Measurements from ENCODE around the gene PRKN. TPM values are rescaled to one million over a fixed set of nuclear protein-coding genes. Genes with fewer than 3 reads are reported as not detected.

PRKN gene
- polyA plus RNA-seq, 6 donors from 2014 or later, result 1.4 to 9.3 (median 3.6) TPM

DNA sequence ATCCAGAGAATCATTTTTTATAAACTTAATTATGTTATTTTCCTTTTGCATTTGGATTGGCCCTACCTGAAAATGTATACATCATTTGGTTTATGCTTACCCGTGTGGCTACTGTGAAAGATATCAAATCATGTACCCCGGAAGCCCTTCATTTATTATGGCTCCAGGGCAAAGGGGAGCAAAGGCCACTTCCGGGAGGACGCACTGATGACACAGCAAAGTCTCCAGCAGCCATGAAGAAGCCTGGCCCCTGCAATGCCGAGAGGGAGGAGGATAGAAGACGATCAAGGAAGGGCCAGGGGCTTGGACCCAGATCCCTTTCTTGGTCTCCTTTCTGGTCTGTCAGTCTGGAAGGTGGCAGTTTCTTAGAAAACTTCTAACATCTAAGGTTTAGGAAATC is 1073.4 kb downstream of the PRKN start:
- Mint-ChIP-seq H3K27ac (no peak overlapping the region), H3K9me3 (peaks cover 0 to 10% (median 2%) of the 10 kb centered on the region in 7 donors), H3K36me3 (no peaks in the 10 kb centered on the region), H3K27me3 (no peaks in the 10 kb centered on the region), H3K4me1 (no peaks in the 10 kb centered on the region), H3K4me3 (no peak overlapping the region)
- ATAC-seq (ENCODE audit: low read depth in 2 of 2), result no peak
- DNase-seq, result no peak

GRCh38 chr6:161651949-161652348 is 1075.6 kb downstream of the PRKN start:
- Mint-ChIP-seq H3K9me3 (peaks cover 0 to 10% (median 2%) of the 10 kb centered on the region in 7 donors), H3K27ac (no peak overlapping the region), H3K36me3 (no peaks in the 10 kb centered on the region), H3K27me3 (no peaks in the 10 kb centered on the region), H3K4me3 (no peak overlapping the region), H3K4me1 (no peaks in the 10 kb centered on the region)
- no peak for DNase-seq
- ATAC-seq (ENCODE audit: low read depth in 2 of 2), result no peak

DNA sequence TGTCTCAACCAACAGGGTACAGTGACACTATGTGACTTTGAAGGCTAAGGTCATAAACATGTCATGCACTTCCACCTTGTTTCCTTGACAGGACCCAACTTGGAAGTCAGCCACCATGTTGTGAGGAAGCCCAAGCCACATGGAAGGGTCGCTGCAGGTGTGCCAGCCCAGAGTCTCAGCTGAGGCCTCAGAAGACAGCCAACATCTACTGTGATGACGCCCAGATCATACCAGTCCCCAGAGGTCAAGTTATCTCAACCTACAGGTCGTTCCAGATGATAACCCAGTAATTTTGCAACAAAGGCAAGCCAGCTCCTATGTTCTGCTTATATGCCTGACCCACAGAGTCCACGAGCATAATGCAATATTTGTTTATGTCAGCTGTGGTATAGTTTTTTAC is 1077.7 kb downstream of the PRKN start:
- H3K9me3 Mint-ChIP-seq, result peaks cover 0 to 13% (median 4%) of the 10 kb centered on the region in 7 donors

GRCh38 chr6:161649068-161649467 is 1078.5 kb downstream of the PRKN start:
- Mint-ChIP-seq H3K27me3 (no peaks in the 10 kb centered on the region), H3K4me3 (no peak overlapping the region), H3K9me3 (peaks cover 0 to 13% (median 4%) of the 10 kb centered on the region in 7 donors), H3K27ac (no peak overlapping the region), H3K36me3 (peaks cover 0 to 8% of the 10 kb centered on the region in 2 donors), H3K4me1 (no peaks in the 10 kb centered on the region)
- ATAC-seq (ENCODE audit: low read depth in 2 of 2) (no peak), DNase-seq (no peak)

More for the DNA sequence above, 1077.7 kb downstream of the PRKN start:
- DNase-seq (no peak), ATAC-seq (ENCODE audit: low read depth in 2 of 2) (no peak)
- Mint-ChIP-seq H3K27me3 (no peaks in the 10 kb centered on the region), H3K4me3 (peak overlapping the region in 1 of 8 donors; percentile 77), H3K4me1 (no peaks in the 10 kb centered on the region), H3K27ac (no peak overlapping the region), H3K36me3 (peaks cover 0 to 8% of the 10 kb centered on the region in 2 donors)

- no peak for DNase-seq
- no peaks in the 10 kb centered on the region for H3K4me1 Mint-ChIP-seq
- H3K27me3 Mint-ChIP-seq, result no peaks in the 10 kb centered on the region
- no peak for ATAC-seq (ENCODE audit: low read depth in 2 of 2)
- peak overlapping the region in 1 of 6 donors; percentile 57 for H3K27ac Mint-ChIP-seq
- no peak overlapping the region for H3K4me3 Mint-ChIP-seq
- H3K9me3 Mint-ChIP-seq, result peaks cover 0 to 13% (median 4%) of the 10 kb centered on the region in 7 donors
- peaks cover 0 to 8% of the 10 kb centered on the region in 2 donors for H3K36me3 Mint-ChIP-seq
These were observed 1080.3 kb downstream of the PRKN start for GRCh38 chr6:161647234-161647633.

DNA sequence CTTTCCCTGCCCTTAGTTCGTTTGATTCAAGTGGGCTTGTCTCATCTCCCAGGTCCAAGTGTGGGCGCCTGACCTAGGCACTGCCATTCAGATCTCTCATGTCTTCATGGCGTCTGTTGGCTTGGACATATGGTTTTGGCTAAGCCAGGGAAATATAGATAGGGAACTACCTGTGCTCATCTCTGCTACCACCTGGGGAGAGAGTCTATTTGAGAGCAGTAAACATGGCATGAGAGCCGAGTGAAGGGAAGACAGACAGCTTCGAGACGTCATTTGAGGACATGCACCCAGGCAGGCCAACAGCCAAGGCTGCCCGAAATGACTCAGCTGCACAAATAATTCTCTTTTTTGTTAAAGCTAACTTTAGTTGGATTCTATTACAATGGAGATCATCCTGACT is 1083.0 kb downstream of the PRKN start:
- H3K9me3 Mint-ChIP-seq, result peaks cover 0 to 9% (median 4%) of the 10 kb centered on the region in 7 donors
- no peak overlapping the region for H3K4me3 Mint-ChIP-seq
- ATAC-seq (ENCODE audit: low read depth in 2 of 2), result no peak
- H3K27me3 Mint-ChIP-seq, result no peaks in the 10 kb centered on the region
- peaks cover 0 to 13% of the 10 kb centered on the region in 2 donors for H3K36me3 Mint-ChIP-seq
- H3K27ac Mint-ChIP-seq, result no peak overlapping the region
- DNase-seq, result no peak
- H3K4me1 Mint-ChIP-seq, result no peaks in the 10 kb centered on the region

- peaks cover 0 to 16% of the 10 kb centered on the region in 2 donors for H3K36me3 Mint-ChIP-seq
- no peaks in the 10 kb centered on the region for H3K4me1 Mint-ChIP-seq
- peaks cover 0 to 9% (median 8%) of the 10 kb centered on the region in 7 donors for H3K9me3 Mint-ChIP-seq
- no peak overlapping the region for H3K4me3 Mint-ChIP-seq
- H3K27me3 Mint-ChIP-seq, result no peaks in the 10 kb centered on the region
- ATAC-seq (ENCODE audit: low read depth in 2 of 2) (no peak), DNase-seq (no peak)
- H3K27ac Mint-ChIP-seq, result no peak overlapping the region
These were observed 1086.4 kb downstream of the PRKN start for GRCh38 chr6:161641175-161641574.

- H3K4me3 Mint-ChIP-seq, result no peak overlapping the region
- H3K4me1 Mint-ChIP-seq, result no peaks in the 10 kb centered on the region
- H3K9me3 Mint-ChIP-seq, result peaks cover 0 to 8% (median 5%) of the 10 kb centered on the region in 7 donors
- no peak for DNase-seq
- H3K27me3 Mint-ChIP-seq, result no peaks in the 10 kb centered on the region
- peaks cover 0 to 8% of the 10 kb centered on the region in 2 donors for H3K36me3 Mint-ChIP-seq
- H3K27ac Mint-ChIP-seq, result no peak overlapping the region
- no peak for ATAC-seq (ENCODE audit: low read depth in 2 of 2)
These were observed 1087.8 kb downstream of the PRKN start for GRCh38 chr6:161639772-161640171.

DNA sequence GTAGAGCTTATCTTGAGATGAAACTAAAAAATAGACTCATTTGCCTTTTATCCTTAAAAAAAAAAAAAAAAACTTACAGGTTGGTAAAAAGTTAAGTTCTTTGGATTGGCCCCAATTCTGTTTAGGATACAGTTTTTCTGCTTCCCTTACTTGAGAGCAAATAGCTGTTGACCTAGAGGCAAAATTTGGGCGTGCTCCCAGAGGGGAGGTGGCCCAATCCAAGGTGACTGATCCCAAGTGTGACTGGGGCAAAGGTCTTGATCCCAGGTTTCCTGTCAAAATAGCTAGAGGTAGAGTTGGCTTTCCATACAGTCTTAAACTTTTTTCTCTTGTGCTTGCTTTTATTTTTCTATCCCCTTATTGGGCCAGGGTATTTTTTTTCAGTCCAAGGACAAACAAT is 1089.9 kb downstream of the PRKN start:
- no peak overlapping the region for H3K4me3 Mint-ChIP-seq
- peaks cover 0 to 12% (median 5%) of the 10 kb centered on the region in 7 donors for H3K9me3 Mint-ChIP-seq
- H3K27me3 Mint-ChIP-seq, result no peaks in the 10 kb centered on the region
- ATAC-seq (ENCODE audit: low read depth in 2 of 2), result no peak
- H3K27ac Mint-ChIP-seq, result no peak overlapping the region
- peaks cover 0 to 8% of the 10 kb centered on the region in 2 donors for H3K36me3 Mint-ChIP-seq
- no peaks in the 10 kb centered on the region for H3K4me1 Mint-ChIP-seq
- DNase-seq, result no peak

DNA sequence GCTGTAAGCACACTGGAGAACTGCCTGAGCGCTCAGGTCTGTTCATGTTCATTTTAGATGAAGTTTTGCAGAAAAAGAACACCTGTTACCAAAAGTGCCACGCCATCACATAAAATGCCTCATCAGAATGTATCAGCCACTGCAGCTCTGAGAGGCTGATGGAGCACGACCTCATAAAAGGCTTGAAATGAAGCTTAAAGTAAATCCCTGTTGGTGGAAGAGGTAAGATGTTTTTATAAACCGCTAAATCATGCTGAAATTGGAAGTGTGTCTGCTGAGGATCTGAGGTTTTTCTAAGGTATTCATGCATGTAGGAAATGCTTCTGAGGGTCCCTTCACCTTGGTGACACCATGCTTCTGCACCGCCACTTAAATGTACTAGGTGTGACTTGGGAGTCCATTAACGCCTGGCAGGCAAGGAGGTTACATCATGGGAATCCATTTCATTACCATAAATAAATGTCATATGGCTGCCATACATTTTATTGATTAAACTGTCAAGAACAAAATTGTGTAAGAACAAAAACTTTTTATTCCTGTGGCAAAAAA is 1090.6 kb downstream of the PRKN start:
- Mint-ChIP-seq H3K9me3 (peaks cover 0 to 12% (median 5%) of the 10 kb centered on the region in 7 donors), H3K4me1 (no peaks in the 10 kb centered on the region), H3K36me3 (peaks cover 0 to 8% of the 10 kb centered on the region in 2 donors), H3K4me3 (no peak overlapping the region), H3K27me3 (no peaks in the 10 kb centered on the region), H3K27ac (peak overlapping the region in 1 of 6 donors; percentile 22)
- DNase-seq, result no peak
- ATAC-seq (ENCODE audit: low read depth in 2 of 2), result no peak

DNA sequence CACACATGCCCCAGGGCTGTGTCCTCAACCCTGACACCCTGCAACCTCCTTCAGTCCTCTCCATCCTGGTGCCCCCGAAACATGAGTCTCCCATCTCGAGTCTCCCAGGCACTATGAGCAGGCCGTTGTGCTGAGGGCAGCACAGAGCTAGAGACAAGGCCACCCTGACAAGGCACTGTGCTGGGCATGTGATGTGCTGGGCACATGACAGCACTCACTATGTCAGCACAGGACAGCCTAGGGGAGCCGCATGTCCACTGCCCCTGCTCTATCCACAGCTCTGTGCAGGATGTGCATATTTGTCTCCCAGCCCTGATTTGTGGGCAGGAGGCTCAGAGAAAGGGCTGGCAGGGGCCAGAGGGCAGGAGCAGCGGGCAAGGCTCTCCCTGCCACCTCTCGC is 1091.6 kb downstream of the PRKN start:
- Mint-ChIP-seq H3K9me3 (peaks cover 0 to 12% (median 5%) of the 10 kb centered on the region in 7 donors), H3K27me3 (no peaks in the 10 kb centered on the region), H3K4me1 (no peaks in the 10 kb centered on the region), H3K27ac (no peak overlapping the region), H3K36me3 (peaks cover 0 to 8% of the 10 kb centered on the region in 2 donors), H3K4me3 (no peak overlapping the region)
- DNase-seq, result no peak
- no peak for ATAC-seq (ENCODE audit: low read depth in 2 of 2)

- H3K27me3 Mint-ChIP-seq, result no peaks in the 10 kb centered on the region
- no peak overlapping the region for H3K27ac Mint-ChIP-seq
- ATAC-seq (ENCODE audit: low read depth in 2 of 2) (no peak), DNase-seq (no peak)
- peaks cover 0 to 12% (median 7%) of the 10 kb centered on the region in 7 donors for H3K9me3 Mint-ChIP-seq
- peaks cover 0 to 7% of the 10 kb centered on the region in 2 donors for H3K36me3 Mint-ChIP-seq
- no peaks in the 10 kb centered on the region for H3K4me1 Mint-ChIP-seq
- no peak overlapping the region for H3K4me3 Mint-ChIP-seq
These were observed 1092.7 kb downstream of the PRKN start for GRCh38 chr6:161634916-161635315.

DNA sequence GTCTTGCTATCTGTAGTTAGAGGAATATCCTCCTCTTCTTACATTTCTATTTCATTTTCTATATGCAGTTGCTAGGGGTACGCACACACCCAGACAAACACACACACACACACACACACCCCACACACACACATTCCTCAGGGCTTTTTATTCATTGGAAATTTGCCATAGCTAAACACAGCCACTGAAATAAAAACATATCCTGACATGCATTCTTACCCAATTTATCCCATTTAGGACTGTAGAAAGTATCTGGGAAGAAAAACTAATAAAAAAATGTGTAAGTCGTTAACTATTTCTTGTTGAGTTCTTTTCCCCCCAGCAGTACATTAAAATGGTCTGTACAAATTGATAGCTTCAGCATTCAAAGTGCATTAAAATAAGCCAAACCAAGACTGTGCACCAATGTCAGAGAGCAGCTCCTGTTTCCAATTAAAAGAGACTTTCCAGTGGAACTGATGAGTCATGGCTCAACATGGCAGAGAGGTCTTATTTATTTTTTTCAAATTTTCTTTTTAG is 1095.8 kb downstream of the PRKN start:
- Mint-ChIP-seq H3K36me3 (no peaks in the 10 kb centered on the region), H3K27ac (no peak overlapping the region), H3K4me1 (no peaks in the 10 kb centered on the region), H3K9me3 (peaks cover 2 to 10% (median 4%) of the 10 kb centered on the region in 7 donors), H3K27me3 (no peaks in the 10 kb centered on the region), H3K4me3 (no peak overlapping the region)
- ATAC-seq (ENCODE audit: low read depth in 2 of 2), result no peak
- no peak for DNase-seq

- no peak overlapping the region for H3K4me3 Mint-ChIP-seq
- H3K9me3 Mint-ChIP-seq, result peaks cover 2 to 10% (median 4%) of the 10 kb centered on the region in 7 donors
- ATAC-seq (ENCODE audit: low read depth in 2 of 2) (no peak), DNase-seq (no peak)
- H3K27ac Mint-ChIP-seq, result peak overlapping the region in 1 of 6 donors; percentile 22
- H3K4me1 Mint-ChIP-seq, result no peaks in the 10 kb centered on the region
- H3K36me3 Mint-ChIP-seq, result peaks cover 0 to 3% of the 10 kb centered on the region in 2 donors
- no peaks in the 10 kb centered on the region for H3K27me3 Mint-ChIP-seq
These were observed 1096.9 kb downstream of the PRKN start for GRCh38 chr6:161630674-161631073.

All from naive B cell (primary cell).